ENCODE results near the gene TMEM169.

GRCh38 chr2:216056739-216057138 is 25.0 kb upstream of the TMEM169 start:
- TF ChIP-seq POLR2A (IDR thresholded peaks at IDR 0.05; ENCODE audit: low read depth, low read length) (no peak), POLR2AphosphoS5 (IDR thresholded peaks at IDR 0.05; ENCODE audit: low read depth, low read length) (no peak), TAF1 (IDR thresholded peaks at IDR 0.05; ENCODE audit: borderline replicate concordance, low read depth, low read length) (no peak)
